NCI-H1092 treated with DMSO at 0.1 percent for 48 hours (cell line): ENCODE measurements around the gene DLEU7.

ENCODE experiments used
- DNase-seq: peaks from one replicate; lab custom pipeline; 2025; lab: John Stamatoyannopoulos, UW

The DLEU7 gene

GRCh38 chr13:50793026-50793425 lies 50.5 kb downstream of the DLEU7 start:
- DNase-seq = no peak

GRCh38 chr13:50788551-50789210 lies 54.8 kb downstream of the DLEU7 start:
- no peak for DNase-seq

GRCh38 chr13:50787316-50788195 lies 55.9 kb downstream of the DLEU7 start:
- DNase-seq = no peak

- no peak for DNase-seq
Observed at GRCh38 chr13:50783717-50784290, 59.7 kb downstream of the DLEU7 start.

GRCh38 chr13:50783066-50783465 lies 60.4 kb downstream of the DLEU7 start:
- no peak for DNase-seq

- DNase-seq = no peak
Observed at GRCh38 chr13:50780201-50781015, 63.1 kb downstream of the DLEU7 start.

- no peak for DNase-seq
Observed at GRCh38 chr13:50779443-50780200, 63.9 kb downstream of the DLEU7 start.
